ENCODE data around the gene TUBB3. TPM values are rescaled to one million over a fixed set of nuclear protein-coding genes. Genes with fewer than 3 reads are reported as not detected.
A peak's percentile ranks its signal among the peaks of the same experiment; 100 is the strongest.

TUBB3 gene
- total RNA-seq, 1 experiment from 2014 or later = 164 TPM

DNA sequence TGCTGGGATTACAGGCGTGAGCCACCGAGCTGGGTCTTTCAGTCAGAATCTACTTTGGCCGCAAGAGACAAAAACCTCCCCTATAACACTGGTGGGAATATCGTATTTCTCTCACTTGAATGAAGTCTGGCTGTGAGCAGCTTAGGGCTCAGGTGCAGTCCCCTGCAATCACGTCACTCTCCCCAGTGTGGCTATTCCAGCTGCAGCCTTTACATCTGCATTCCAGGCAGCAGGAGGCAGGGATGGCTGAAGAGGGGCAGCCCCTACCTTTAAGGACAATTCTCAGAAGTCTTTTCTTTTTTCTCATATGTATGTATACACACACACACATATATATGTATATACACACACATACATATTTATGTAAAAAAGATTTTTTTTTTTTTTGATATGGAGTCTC lies 28.4 kb downstream of the TUBB3 start:
- no peak overlapping the region for H3K18ac ChIP-seq (ENCODE audit: insufficient read length, low read depth, low read length)
- no peak overlapping the region for H3K4ac ChIP-seq (ENCODE audit: low read depth, low read length)
- H3K56ac ChIP-seq (ENCODE audit: insufficient read length, low read depth, low read length) = no peak overlapping the region
- no peak overlapping the region for H2AK5ac ChIP-seq (ENCODE audit: insufficient read length, low read length)
- Mint-ChIP-seq H3K4me3 (peak overlapping the region in 1 of 2 experiments; percentile 26; a peak in 1 of 5 replicates), H3K4me1 (peaks cover 7 to 15% of the 10 kb centered on the region in 2 experiments), H3K27ac (no peak overlapping the region; a peak in 1 of 7 replicates), H3K27me3 (ENCODE audit: low read depth) (peaks cover 28% of the 10 kb centered on the region), H3K9me3 (peaks cover 0 to 4% of the 10 kb centered on the region in 2 experiments; a peak in 3 of 5 replicates), H3K36me3 (ENCODE audit: insufficient read depth in 1 of 3, low read depth in 3 of 3) (peaks cover 0 to 11% (median 7%) of the 10 kb centered on the region in 3 experiments; a peak in 5 of 7 replicates)
- no peak overlapping the region for H2AFZ ChIP-seq (ENCODE audit: low read length)
- peaks cover 8% of the 10 kb centered on the region; the same call in 1 of the 2 replicates for H3K27me3 ChIP-seq (ENCODE audit: insufficient read depth, low read length)
- no peaks in the 10 kb centered on the region for H3K79me2 ChIP-seq (ENCODE audit: insufficient read depth, low read length)
- no peak overlapping the region for H2BK5ac ChIP-seq (ENCODE audit: insufficient read length, low read length)
- H2BK120ac ChIP-seq (ENCODE audit: low read depth, low read length, poor library complexity, severe bottlenecking) = no peak overlapping the region
- no peak overlapping the region for H3K23ac ChIP-seq (ENCODE audit: insufficient read length, low read depth, low read length)
- no peaks in the 10 kb centered on the region for H3K4me1 ChIP-seq (ENCODE audit: insufficient read depth, low read length)
- no peak overlapping the region for H2BK15ac ChIP-seq (ENCODE audit: low read depth, low read length)
- no peak overlapping the region for H3K27ac ChIP-seq (ENCODE audit: insufficient read length, low read depth, low read length)
- H4K91ac ChIP-seq (ENCODE audit: insufficient read length, low read depth, low read length) = no peak overlapping the region
- H4K5ac ChIP-seq (ENCODE audit: insufficient read length, low read depth, low read length) = no peak overlapping the region
- H3T11ph ChIP-seq (ENCODE audit: low read length) = no peak overlapping the region
- no peak for DNase-seq
- H2BK12ac ChIP-seq (ENCODE audit: insufficient read length, low read depth, low read length) = no peak overlapping the region
- no peaks in the 10 kb centered on the region for H3K9me3 ChIP-seq (ENCODE audit: control insufficient read depth, low read depth, low read length)
- no peaks in the 10 kb centered on the region for H4K20me1 ChIP-seq (ENCODE audit: control insufficient read depth, insufficient read depth, insufficient read length)
- no CpG with 5 or more reads among the region's 5 CpGs for WGBS (ENCODE audit: extremely low coverage, insufficient read length, low lambda C conversion rate)
- H3K14ac ChIP-seq (ENCODE audit: insufficient read depth, low read length) = no peak overlapping the region
- no peak overlapping the region for H2BK20ac ChIP-seq (ENCODE audit: low read depth, low read length, poor library complexity, severe bottlenecking)
- no peak overlapping the region for H3K4me2 ChIP-seq (ENCODE audit: insufficient read depth, insufficient read length, low read length)
- no peak overlapping the region for H3K9ac ChIP-seq (ENCODE audit: extremely low read depth, insufficient read length, low read length)
- H3K79me1 ChIP-seq (ENCODE audit: insufficient read depth, low read depth, low read length, poor library complexity, severe bottlenecking) = no peaks in the 10 kb centered on the region
- no peaks in the 10 kb centered on the region for H3K23me2 ChIP-seq (ENCODE audit: insufficient read length, low read depth, low read length, poor library complexity, severe bottlenecking)
- TF ChIP-seq, protein P1, sequence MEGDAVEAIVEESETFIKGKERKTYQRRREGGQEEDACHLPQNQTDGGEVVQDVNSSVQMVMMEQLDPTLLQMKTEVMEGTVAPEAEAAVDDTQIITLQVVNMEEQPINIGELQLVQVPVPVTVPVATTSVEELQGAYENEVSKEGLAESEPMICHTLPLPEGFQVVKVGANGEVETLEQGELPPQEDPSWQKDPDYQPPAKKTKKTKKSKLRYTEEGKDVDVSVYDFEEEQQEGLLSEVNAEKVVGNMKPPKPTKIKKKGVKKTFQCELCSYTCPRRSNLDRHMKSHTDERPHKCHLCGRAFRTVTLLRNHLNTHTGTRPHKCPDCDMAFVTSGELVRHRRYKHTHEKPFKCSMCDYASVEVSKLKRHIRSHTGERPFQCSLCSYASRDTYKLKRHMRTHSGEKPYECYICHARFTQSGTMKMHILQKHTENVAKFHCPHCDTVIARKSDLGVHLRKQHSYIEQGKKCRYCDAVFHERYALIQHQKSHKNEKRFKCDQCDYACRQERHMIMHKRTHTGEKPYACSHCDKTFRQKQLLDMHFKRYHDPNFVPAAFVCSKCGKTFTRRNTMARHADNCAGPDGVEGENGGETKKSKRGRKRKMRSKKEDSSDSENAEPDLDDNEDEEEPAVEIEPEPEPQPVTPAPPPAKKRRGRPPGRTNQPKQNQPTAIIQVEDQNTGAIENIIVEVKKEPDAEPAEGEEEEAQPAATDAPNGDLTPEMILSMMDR (conservative IDR thresholded peaks at IDR 0.05) = 0 out of 3 replicates have a peak, but pooled peaks have one; percentile 12
- no peak overlapping the region for H4K8ac ChIP-seq (replicated peaks; ENCODE audit: insufficient read length, low read depth, low read length)
